SK-N-SH treated with all-trans-retinoic acid at 6 μM for 48 hours (cell line): ENCODE measurements around the gene DNAH7.
A peak's percentile ranks its signal among the peaks of the same experiment; 100 is the strongest.

Source experiments
- BACH2 ChIP-seq: fragments of 250-450 bp; sonication (Bioruptor Pico); IDR thresholded peaks from 2 replicates; pipeline ENCODE4 v1.9.0; 2021; ENCODE audit warnings: mild to moderate bottlenecking, borderline replicate concordance
- CREB5 ChIP-seq: fragments of 250-450 bp; sonication (Bioruptor Pico); IDR thresholded peaks from 2 replicates; pipeline ENCODE4 v1.5.1; 2020; ENCODE audit warnings: low read depth, mild to moderate bottlenecking, moderate library complexity
- CSDC2 ChIP-seq: fragments of 250-450 bp; sonication (Bioruptor Pico); IDR thresholded peaks from 2 replicates; pipeline ENCODE4 v1.5.0; 2020; ENCODE audit warnings: mild to moderate bottlenecking, moderate library complexity
- ESRRG ChIP-seq: fragments of 250-450 bp; sonication (Bioruptor Pico); IDR thresholded peaks from 2 replicates; pipeline ENCODE4 v1.6.1; 2021; ENCODE audit warnings: mild to moderate bottlenecking
- ISL1 ChIP-seq: fragments of 250-450 bp; sonication (Bioruptor Pico); IDR thresholded peaks from 2 replicates; pipeline ENCODE4 v2.1.2; 2022; ENCODE audit warnings: mild to moderate bottlenecking, moderate library complexity
- PATZ1 ChIP-seq: fragments of 250-450 bp; sonication (Bioruptor Pico); IDR thresholded peaks from 2 replicates; pipeline ENCODE4 v1.8.0; 2020; ENCODE audit warnings: mild to moderate bottlenecking, moderate library complexity, borderline replicate concordance
- RARB ChIP-seq: fragments of 250-450 bp; sonication (Bioruptor Pico); IDR thresholded peaks from 2 replicates; pipeline ENCODE4 v1.8.0; 2021; ENCODE audit warnings: mild to moderate bottlenecking, moderate library complexity
- TCF4 ChIP-seq: fragments of 250-450 bp; sonication (Bioruptor Pico); IDR thresholded peaks from 2 replicates; pipeline ENCODE4 v1.8.0; 2021; ENCODE audit warnings: mild to moderate bottlenecking, moderate library complexity, borderline replicate concordance
- TOX ChIP-seq: fragments of 250-450 bp; sonication (Bioruptor Pico); IDR thresholded peaks from 2 replicates; pipeline ENCODE4 v1.8.0; 2021; ENCODE audit warnings: mild to moderate bottlenecking, moderate library complexity, borderline replicate concordance
- ZFP3 ChIP-seq: fragments of 250-450 bp; sonication (Bioruptor Pico); IDR thresholded peaks from 2 replicates; pipeline ENCODE4 v1.5.0; 2020; ENCODE audit warnings: mild to moderate bottlenecking, moderate library complexity
- ZFP30 ChIP-seq: fragments of 450-650 bp; formaldehyde crosslinking; IDR thresholded peaks from 2 replicates; pipeline ENCODE4 v1.5.0; 2022; ENCODE audit warnings: mild to moderate bottlenecking, moderate library complexity

GRCh38 chr2:196068271-196069209 lies at the start of gene DNAH7:
- TF ChIP-seq CREB5 (no peak), TCF4 (no peak), PATZ1 (peak; percentile 90; the same call in 1 of the 2 replicates), CSDC2 (CRISPR knock-in tag) (no peak), TOX (CRISPR knock-in tag) (no peak), ZFP30 (CRISPR knock-in tag) (0 out of 2 replicates have a peak, but pooled peaks have one; percentile 1), ISL1 (CRISPR knock-in tag) (no peak), ESRRG (no peak), ZFP3 (CRISPR knock-in tag) (peak; percentile 71; the same call in 1 of the 2 replicates), BACH2 (CRISPR knock-in tag) (no peak), RARB (no peak)
